PC-9 (cell line): ENCODE measurements around the gene KIF6.

Experiments
- EZH2 ChIP-seq: fragments of 200-600 bp; sonication (generic); IDR thresholded peaks from 2 replicates; pipeline ENCODE4 v1.8.0; 2017; ENCODE audit warnings: antibody characterized with exemption, low read depth
- TF ChIP-seq, protein P1 (sequence below): fragments of 200-600 bp; sonication (generic); conservative IDR thresholded peaks from 2 replicates; pipeline ENCODE4 v1.6.1; 2017; ENCODE audit warnings: mixed run types, antibody characterized with exemption, mild to moderate bottlenecking, moderate library complexity

DNA sequence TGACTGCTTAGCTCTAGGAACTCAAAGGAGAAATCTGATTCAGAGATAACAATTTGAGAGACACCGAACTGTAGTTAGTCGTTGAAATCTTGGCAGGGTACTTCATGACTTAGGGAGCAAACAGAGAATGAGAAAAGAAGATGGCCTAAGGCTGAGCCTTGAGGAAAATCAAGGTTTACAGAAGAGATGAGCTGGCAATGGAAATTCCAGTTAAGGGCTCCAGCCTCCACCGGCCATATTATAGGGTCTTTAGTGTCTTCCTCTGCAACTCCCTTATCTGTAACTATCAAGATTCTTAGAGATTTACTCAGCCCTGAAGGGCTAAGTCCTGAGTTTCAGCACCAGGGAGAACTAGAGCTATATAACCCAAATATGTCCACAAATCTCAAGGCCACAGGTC lies 437.6 kb downstream of the KIF6 start:
- TF ChIP-seq, protein P1, sequence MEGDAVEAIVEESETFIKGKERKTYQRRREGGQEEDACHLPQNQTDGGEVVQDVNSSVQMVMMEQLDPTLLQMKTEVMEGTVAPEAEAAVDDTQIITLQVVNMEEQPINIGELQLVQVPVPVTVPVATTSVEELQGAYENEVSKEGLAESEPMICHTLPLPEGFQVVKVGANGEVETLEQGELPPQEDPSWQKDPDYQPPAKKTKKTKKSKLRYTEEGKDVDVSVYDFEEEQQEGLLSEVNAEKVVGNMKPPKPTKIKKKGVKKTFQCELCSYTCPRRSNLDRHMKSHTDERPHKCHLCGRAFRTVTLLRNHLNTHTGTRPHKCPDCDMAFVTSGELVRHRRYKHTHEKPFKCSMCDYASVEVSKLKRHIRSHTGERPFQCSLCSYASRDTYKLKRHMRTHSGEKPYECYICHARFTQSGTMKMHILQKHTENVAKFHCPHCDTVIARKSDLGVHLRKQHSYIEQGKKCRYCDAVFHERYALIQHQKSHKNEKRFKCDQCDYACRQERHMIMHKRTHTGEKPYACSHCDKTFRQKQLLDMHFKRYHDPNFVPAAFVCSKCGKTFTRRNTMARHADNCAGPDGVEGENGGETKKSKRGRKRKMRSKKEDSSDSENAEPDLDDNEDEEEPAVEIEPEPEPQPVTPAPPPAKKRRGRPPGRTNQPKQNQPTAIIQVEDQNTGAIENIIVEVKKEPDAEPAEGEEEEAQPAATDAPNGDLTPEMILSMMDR, result no peak
- no peak for TF ChIP-seq EZH2
